ENCODE data around the gene TMEM59L.
A peak's percentile ranks its signal among the peaks of the same experiment; 100 is the strongest.

Gene TMEM59L

DNA sequence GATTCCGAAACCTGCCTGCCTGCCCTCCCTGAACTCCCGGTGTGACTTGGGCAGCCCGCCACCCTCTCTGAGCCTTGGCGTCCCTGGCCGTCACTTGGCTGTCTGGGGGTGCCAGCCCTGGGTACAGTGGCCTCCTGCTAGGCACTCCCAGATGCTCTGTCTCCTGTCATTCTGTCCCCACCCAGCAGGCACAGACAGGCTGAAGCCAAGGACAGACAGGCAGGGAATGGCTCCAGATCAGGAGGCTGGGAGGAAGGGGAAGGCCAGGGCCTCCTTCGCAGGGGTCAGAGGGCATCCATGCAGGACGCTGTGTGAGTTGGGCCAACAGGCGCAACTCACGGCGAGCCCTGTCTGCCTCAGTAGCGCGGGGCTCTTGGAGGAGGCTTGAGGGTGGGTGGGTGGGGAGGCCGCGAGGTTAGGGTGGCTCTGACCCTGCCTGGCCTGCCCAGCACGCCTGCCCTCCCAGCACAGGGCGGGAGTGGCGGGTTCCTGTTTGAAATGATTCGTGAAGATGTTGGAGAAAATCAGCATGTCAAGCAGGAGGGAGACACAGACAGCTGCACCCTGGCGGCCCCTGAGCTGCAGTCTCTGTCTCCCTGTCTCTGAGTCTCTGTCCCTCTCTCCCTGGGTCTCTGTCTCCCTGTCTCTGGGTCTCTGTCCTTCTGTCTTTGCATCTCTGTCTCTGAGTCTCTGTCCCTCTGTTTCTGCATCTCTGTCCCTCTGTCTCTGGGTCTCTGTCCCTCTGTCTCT lies 43.8 kb downstream of the TMEM59L start:
- DNase-seq (ENCODE audit: low read depth): no peak
- TF ChIP-seq, protein P1, sequence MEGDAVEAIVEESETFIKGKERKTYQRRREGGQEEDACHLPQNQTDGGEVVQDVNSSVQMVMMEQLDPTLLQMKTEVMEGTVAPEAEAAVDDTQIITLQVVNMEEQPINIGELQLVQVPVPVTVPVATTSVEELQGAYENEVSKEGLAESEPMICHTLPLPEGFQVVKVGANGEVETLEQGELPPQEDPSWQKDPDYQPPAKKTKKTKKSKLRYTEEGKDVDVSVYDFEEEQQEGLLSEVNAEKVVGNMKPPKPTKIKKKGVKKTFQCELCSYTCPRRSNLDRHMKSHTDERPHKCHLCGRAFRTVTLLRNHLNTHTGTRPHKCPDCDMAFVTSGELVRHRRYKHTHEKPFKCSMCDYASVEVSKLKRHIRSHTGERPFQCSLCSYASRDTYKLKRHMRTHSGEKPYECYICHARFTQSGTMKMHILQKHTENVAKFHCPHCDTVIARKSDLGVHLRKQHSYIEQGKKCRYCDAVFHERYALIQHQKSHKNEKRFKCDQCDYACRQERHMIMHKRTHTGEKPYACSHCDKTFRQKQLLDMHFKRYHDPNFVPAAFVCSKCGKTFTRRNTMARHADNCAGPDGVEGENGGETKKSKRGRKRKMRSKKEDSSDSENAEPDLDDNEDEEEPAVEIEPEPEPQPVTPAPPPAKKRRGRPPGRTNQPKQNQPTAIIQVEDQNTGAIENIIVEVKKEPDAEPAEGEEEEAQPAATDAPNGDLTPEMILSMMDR (conservative IDR thresholded peaks at IDR 0.05; ENCODE audit: low read depth, low read length): no peak
- no peak overlapping the region for H3K4me3 ChIP-seq (ENCODE audit: low read depth, low read length)

DNA sequence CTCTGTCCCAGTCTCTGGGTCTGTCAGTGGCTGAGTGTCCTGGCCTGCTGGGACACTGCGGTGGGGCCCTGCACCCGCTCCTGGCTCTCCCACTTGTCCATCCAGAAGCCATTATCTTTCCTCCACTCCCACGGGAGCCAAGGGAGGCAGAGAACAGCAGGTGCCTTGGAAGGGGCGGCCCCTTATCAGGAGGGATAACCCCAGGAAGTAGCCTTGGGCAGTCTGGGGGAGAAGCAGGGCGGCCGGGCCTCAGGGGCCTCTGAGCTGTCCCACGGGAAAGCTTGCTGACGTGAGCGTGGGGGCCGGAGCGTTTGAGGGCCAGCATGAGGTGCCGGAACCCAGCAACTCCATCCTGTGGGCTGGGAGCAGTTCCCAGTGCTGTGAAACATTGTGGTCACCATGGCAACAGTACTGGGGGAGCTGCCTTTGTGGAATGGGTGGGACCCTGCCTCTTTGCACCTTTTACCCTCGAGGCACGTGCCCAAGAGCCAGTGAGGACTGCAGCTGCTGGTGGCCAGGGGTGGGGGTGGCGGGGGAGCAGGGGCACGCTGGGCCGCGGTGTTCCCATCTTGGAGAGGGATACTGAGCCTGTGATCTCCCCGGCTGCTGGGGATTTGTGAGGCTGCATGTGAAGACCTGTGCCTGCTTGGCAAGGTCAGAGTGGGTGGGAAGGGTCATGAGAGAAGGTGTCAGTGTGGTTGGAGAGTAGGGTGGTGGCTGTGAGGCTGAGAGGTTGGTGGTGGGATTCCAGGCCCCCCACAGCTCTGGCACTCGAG lies 45.1 kb downstream of the TMEM59L start:
- no peak overlapping the region for H3K4me3 ChIP-seq (ENCODE audit: low read depth, low read length)
- peak; percentile 93 for DNase-seq (ENCODE audit: low read depth)
- TF ChIP-seq, protein P1 (conservative IDR thresholded peaks at IDR 0.05; ENCODE audit: low read depth, low read length): no peak

DNA sequence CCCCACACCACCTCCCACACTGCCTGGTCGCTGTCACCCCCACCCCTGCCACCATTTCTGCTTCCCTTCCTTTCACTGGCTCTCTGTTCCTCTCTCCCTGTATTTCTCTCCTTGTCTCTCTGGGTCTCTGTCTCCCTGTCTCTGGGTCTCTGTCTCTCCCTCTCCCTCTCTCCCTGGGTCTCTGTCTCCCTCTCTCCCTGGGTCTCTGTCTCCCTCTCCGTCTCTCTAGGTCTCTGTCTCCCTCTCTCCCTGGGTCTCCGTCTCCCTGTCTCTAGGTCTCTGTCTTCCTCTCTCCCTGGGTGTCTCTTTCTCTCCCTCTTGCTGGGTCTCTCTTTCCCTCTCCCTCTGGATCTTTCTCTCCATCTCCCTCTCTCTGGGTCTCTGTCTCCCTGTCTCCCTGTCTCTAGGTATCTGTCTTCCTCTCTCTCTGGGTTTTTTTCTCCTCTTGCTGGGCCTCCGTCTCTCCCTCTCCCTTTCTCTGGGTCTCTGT lies 45.7 kb downstream of the TMEM59L start:
- TF ChIP-seq, protein P1 (conservative IDR thresholded peaks at IDR 0.05; ENCODE audit: low read depth, low read length): no peak
- no peak overlapping the region for H3K4me3 ChIP-seq (ENCODE audit: low read depth, low read length)
- DNase-seq (ENCODE audit: low read depth): no peak

DNA sequence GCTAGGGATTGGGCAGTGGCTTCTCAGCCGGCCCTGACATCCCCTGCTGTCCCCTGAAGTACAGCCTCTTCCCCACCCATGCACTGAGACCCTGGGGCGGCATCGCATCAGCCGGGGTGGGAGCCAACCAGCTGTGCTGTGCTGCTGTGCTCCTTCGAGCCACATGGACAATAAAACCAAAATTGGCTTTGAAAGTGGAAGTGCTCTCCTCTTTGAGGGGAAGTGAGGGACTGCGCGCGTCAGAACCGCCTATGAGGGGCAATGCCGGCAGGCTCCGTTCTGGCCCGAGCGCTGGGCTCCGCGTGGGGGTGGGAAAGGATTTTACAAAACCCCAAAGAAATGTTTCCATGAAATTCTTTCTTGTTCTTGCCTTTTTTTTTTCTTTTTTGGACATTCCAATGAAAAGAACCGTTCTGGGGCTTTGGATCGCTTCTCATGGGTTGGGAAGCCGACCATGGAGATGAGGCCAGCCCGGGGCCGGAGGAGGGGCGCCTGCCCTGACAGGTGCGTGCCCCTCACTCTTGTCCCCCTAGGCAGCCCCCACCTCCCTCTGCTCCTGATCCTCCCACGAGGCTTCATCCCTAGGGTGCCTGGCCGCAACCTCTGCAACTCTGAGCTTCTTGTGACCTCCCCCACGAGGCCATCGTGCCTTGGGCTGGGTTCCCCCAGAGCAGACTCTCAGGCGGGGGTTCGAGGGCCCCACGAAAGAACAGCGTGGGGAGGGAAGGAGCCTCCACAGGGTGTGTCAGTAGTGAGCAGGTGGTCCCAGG lies 46.8 kb downstream of the TMEM59L start:
- TF ChIP-seq, protein P1 (conservative IDR thresholded peaks at IDR 0.05; ENCODE audit: low read depth, low read length): no peak
- no peak overlapping the region for H3K4me3 ChIP-seq (ENCODE audit: low read depth, low read length)
- DNase-seq (ENCODE audit: low read depth): no peak

DNA sequence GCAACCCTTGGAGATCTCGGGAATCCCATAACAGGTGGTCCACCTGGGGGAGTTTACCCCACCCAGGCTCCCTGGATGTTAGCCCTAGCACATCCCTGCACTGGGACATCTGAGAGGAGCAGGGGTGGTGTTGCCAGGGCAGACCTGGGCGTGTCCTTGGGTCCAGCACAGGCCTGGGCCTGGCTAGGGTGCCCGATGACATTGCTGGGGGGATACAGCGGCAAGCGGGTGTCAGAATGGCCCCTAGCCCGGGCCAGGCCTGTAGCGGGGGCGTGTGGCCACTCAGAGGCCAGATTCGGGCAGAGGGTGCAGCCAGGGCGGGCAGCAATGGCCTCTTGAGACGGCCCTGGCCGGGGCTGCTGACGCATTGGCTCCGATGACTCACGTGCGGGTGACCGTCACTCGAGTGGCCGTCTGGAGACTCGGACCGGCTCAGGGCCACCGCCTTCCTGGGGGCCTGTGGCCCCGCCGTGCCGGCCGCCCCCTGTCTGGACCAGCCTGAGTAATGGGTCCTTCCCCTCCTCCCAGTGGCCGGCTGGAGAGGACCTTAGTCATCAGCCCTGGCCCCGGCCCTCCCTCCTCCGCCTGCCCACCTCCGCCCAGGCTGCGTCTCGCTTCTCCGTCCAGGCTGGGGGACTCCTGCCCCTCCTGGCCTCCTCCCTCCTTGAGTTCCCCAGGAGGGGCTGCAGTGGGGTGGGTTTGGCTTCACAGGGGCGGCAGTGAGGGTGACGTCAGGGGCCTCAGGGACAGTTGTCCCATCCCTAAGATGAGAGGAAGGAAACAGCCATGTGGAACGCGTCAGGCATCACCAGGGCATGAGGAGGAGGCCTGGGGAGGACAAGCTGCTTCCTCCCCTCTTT lies 47.6 kb downstream of the TMEM59L start:
- TF ChIP-seq, protein P1 (conservative IDR thresholded peaks at IDR 0.05; ENCODE audit: low read depth, low read length): no peak
- no peak overlapping the region for H3K4me3 ChIP-seq (ENCODE audit: low read depth, low read length)
- DNase-seq (ENCODE audit: low read depth): peak; percentile 25
